22Rv1 (cell line): ENCODE data around the gene FUOM.
A peak's percentile ranks its signal among the peaks of the same experiment; 100 is the strongest.

ENCODE experiments used
- H3K27ac ChIP-seq: fragments of 450-650 bp; 2 replicates; pipeline ENCODE4 v1.5.1; 2017
- ZFX ChIP-seq: fragments of 450-650 bp; IDR thresholded peaks from 2 replicates; pipeline ENCODE4 v1.6.1; 2017; ENCODE audit warnings: antibody characterized with exemption, borderline replicate concordance
- TF ChIP-seq, protein P1 (sequence below): fragments of 450-650 bp; IDR thresholded peaks from 2 replicates; pipeline ENCODE4 v1.5.1; 2017; ENCODE audit warnings: mild to moderate bottlenecking

Gene FUOM

DNA sequence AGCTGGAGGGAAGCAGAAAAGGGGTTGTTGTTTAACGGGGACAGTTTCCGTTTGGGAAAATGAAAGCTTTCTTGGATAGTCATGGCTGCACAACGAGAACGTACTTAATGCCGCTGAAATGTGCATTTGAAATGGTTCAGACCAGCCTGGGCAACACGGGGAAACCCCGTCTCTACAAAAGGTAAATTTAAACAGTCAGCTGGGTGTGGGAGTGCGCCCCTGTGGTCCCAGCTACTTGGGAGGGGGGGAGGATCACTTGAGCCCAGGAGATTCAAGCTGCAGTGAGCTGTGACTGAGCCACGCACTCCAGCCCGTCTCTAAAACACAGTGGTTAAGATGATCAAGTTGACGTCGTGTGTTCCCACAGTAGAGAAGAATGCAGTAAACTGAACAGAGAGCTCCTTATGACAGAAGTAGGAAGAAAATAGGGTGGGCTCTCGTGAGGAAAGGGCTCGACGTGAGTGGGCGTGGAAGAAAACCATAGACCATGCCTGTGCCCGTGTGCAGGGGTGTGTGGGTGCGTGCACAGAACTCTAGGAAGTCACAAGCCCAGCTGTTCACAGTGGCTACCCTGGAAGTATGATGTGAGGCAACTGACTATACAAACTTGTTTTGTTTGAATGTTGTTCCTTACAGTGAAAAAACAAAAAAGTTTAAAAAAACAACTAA, 4.1 kb upstream of the FUOM start:
- TF ChIP-seq ZFX: no peak
- TF ChIP-seq, protein P1, sequence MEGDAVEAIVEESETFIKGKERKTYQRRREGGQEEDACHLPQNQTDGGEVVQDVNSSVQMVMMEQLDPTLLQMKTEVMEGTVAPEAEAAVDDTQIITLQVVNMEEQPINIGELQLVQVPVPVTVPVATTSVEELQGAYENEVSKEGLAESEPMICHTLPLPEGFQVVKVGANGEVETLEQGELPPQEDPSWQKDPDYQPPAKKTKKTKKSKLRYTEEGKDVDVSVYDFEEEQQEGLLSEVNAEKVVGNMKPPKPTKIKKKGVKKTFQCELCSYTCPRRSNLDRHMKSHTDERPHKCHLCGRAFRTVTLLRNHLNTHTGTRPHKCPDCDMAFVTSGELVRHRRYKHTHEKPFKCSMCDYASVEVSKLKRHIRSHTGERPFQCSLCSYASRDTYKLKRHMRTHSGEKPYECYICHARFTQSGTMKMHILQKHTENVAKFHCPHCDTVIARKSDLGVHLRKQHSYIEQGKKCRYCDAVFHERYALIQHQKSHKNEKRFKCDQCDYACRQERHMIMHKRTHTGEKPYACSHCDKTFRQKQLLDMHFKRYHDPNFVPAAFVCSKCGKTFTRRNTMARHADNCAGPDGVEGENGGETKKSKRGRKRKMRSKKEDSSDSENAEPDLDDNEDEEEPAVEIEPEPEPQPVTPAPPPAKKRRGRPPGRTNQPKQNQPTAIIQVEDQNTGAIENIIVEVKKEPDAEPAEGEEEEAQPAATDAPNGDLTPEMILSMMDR: no peak
- peak overlapping the region; percentile 97 for H3K27ac ChIP-seq

DNA sequence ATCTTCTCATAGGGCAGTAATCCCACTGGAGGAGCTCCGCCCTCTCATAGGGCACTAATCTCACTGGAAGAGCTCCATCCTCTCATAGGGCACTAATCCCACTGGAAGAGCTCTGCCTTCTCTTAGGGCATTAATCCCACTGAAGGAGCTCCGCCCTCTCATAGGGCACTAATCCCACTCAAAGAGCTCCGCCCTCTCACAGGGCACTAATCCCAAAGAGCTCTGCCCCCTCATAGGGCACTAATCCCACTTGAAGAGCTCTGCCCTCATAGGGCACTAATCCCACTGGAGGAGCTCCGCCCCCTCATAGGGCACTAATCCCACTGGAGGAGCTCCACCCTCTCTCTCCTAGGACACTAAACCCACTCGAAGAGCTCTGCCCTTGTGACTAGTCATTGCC, 3.4 kb upstream of the FUOM start:
- TF ChIP-seq ZFX: no peak
- TF ChIP-seq, protein P1: no peak
- H3K27ac ChIP-seq: peak overlapping the region; percentile 97

DNA sequence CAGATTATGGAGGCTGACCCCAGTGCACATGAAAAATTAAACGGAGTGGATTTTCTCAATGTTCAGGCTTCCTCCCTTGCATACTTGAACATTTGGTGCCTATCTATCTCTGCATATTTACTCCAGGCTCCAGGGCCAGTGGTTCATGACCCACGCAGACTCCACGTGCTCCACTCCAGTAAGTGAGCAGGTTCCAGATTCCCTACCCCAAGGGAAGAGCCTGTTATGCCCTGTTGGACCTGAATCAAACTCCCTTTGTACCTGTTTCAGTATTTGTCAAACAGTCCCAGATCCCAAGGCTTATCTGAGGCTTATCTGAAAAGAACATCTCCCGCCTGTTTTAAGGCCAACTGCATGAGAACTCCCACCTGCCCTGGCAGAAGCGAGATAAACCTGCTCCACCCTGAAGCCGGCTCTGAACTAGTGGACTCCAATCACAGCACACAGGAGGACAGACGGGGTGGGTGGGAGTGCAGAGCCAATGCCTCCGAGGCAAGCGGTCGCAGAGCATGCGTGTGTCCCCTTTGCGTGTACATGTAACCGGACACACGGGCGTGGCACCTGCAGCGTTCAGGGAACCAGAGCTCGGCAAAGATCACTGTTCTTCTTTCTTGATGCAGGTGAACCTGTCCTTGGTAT, 2.3 kb upstream of the FUOM start:
- TF ChIP-seq, protein P1: no peak
- TF ChIP-seq ZFX: no peak
- peak overlapping the region; percentile 97 for H3K27ac ChIP-seq

DNA sequence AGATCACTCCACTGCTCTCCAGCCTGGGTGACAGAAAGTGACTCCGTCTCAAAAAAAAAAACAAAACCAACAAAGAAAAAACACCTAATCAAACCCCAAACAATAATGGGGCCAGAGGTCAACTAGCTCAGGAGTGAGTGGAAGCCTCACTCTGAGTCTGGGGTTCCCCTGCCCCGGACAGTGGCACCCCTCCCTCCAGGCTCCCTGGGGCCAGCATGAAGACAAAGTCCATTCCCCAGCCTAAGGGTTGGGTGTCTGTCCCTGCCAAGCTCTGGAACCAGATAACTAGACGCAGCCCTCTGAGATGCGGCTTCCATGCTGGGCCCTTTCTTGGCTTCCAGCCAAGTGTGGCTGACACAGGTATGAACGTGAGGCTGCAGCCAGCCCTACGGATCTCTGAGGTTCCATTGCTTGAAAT, 1.7 kb upstream of the FUOM start:
- H3K27ac ChIP-seq: peak overlapping the region; percentile 97
- TF ChIP-seq, protein P1: no peak
- TF ChIP-seq ZFX: no peak

DNA sequence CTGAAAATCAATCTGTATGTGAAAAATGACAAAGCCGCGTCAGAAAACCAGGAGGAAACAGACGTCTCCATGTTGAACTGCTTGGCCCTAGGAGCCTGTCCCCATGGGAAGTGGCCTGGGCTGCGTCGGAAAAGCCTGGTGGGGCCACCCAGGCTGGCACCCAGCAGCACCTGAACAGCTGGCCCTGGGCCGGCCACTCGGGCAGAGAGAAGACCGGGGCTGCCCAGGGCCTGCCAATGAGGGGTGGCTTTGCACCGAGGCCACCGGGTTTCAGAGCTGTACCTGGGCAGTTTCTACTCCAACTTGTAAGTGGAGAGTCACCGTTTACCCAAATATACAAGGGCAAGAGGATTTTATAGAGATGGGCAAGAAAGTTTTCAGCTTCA, 1.1 kb upstream of the FUOM start:
- no peak for TF ChIP-seq ZFX
- TF ChIP-seq, protein P1: no peak
- H3K27ac ChIP-seq: peak overlapping the region; percentile 97

DNA sequence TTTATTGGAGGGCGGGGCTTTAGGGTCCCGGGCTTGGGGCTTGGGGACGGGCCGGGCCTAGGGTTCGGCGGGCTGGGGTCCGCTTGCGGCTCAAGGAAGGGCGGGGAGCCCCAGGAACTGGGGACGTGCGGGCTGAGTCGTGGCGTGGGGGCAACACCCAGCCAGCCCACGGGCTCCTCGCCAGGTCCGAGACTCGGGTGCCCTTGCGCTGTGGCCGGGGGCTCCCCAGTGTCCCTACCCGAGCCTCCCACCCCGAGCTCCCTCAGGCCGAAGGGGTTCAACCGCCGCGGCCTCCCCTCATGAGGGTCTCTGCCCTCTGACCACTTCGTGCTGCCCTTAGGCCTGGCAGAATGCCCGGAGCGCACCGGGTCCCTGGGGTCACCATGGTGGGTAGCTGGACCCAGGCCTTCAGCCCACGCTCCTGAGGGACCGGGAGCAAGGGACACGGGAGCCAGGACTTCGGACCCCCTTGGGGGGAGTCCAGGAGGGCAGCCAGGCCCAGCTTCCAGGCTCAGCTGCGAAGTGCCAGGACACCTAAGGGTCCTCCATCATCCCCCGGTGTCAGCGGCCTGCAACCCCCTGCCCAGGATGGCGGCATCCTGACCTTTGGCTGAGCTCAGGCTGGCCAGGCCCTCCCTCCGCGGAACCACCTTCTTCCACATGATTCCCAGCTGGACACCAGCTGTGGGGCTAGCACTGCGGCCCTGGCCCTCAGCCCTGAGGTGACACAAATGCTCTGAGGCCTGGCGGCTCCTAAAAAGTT, 524 bp upstream of the FUOM start:
- TF ChIP-seq, protein P1: no peak
- TF ChIP-seq ZFX: no peak
- peak overlapping the region; percentile 97 for H3K27ac ChIP-seq
